SJSA1 (cell line): ENCODE results near the gene ZDHHC14. TPM values are rescaled to one million over a fixed set of nuclear protein-coding genes. Genes with fewer than 3 reads are reported as not detected.
"Not testable (repeated sequence)": the region's sequence is repeated elsewhere in the genome, so short reads cannot be mapped to it uniquely, and the experiment has no call there.

ENCODE experiments used
- DNase-seq, 2 experiments: peaks; one replicate each; pipeline ENCODE4 v3.0.0-alpha.2; 2015 to 2020; ENCODE audit warnings: low spot score in 2 of 2, low read depth in 1 of 2
- H3K27ac ChIP-seq: fragments of 250-450 bp; sonication (Bioruptor Pico); 2 replicates; pipeline ENCODE4 v1.5.1; 2020; ENCODE audit warnings: mild to moderate bottlenecking, moderate library complexity
- H3K27me3 ChIP-seq: fragments of 250-450 bp; sonication (Bioruptor Pico); replicated peaks from 2 replicates; pipeline ENCODE4 v1.5.1; 2020; ENCODE audit warnings: mild to moderate bottlenecking, moderate library complexity
- H3K36me3 ChIP-seq: fragments of 250-450 bp; sonication (Bioruptor Pico); 2 replicates; pipeline ENCODE4 v1.5.1; 2020; ENCODE audit warnings: mild to moderate bottlenecking
- H3K4me1 ChIP-seq: fragments of 250-450 bp; sonication (Bioruptor Pico); replicated peaks from 2 replicates; pipeline ENCODE4 v1.6.1; 2021; ENCODE audit warnings: mild to moderate bottlenecking
- H3K4me3 ChIP-seq: fragments of 250-450 bp; sonication (Bioruptor Pico); 2 replicates; pipeline ENCODE4 v1.5.1; 2020; ENCODE audit warnings: mild to moderate bottlenecking
- H3K9me3 ChIP-seq: fragments of 250-450 bp; sonication (Bioruptor Pico); replicated peaks from 2 replicates; pipeline ENCODE4 v1.5.1; 2020; ENCODE audit warnings: mild to moderate bottlenecking
- total RNA-seq: library from RNA; depleted of rRNA; stranded (reverse); fragments of >200 nt; shearing (Covaris generic); gene quantifications from 2 replicates; pipeline ENCODE4 v1.2.3, GENCODE V29; 2014

The ZDHHC14 gene
- total RNA-seq, 1 experiment from 2014 or later, result 8.4 TPM

- Histone ChIP-seq H3K36me3 (no peaks in the 10 kb centered on the region), H3K9me3 (no peaks in the 10 kb centered on the region), H3K27me3 (no peaks in the 10 kb centered on the region; the same call in 1 of the 2 replicates), H3K4me3 (no peak overlapping the region), H3K27ac (no peak overlapping the region), H3K4me1 (no peaks in the 10 kb centered on the region)
- DNase-seq, result no peak
Observed at GRCh38 chr6:157714153-157714490, 333.1 kb downstream of the ZDHHC14 start.

- Histone ChIP-seq H3K9me3 (no peaks in the 10 kb centered on the region), H3K36me3 (no peaks in the 10 kb centered on the region), H3K4me3 (no peak overlapping the region), H3K27ac (no peak overlapping the region), H3K27me3 (no peaks in the 10 kb centered on the region; the same call in 1 of the 2 replicates), H3K4me1 (no peaks in the 10 kb centered on the region)
- no peak for DNase-seq
Observed at GRCh38 chr6:157715728-157716164, 334.8 kb downstream of the ZDHHC14 start.

GRCh38 chr6:157716251-157716995 is 335.4 kb downstream of the ZDHHC14 start:
- Histone ChIP-seq H3K27ac (0 out of 2 replicates have a peak overlapping the region, but pooled peaks have one; percentile 20), H3K4me3 (no peak overlapping the region), H3K9me3 (no peaks in the 10 kb centered on the region), H3K27me3 (no peaks in the 10 kb centered on the region; the same call in 1 of the 2 replicates), H3K36me3 (no peaks in the 10 kb centered on the region), H3K4me1 (no peaks in the 10 kb centered on the region)
- no peak for DNase-seq

- H3K4me3 ChIP-seq, result no peak overlapping the region
- H3K27me3 ChIP-seq, result no peaks in the 10 kb centered on the region; the same call in 1 of the 2 replicates
- H3K27ac ChIP-seq, result no peak overlapping the region
- H3K4me1 ChIP-seq, result no peaks in the 10 kb centered on the region
- H3K36me3 ChIP-seq, result no peaks in the 10 kb centered on the region
- no peak for DNase-seq
- H3K9me3 ChIP-seq, result no peaks in the 10 kb centered on the region
Observed at GRCh38 chr6:157717340-157717748, 336.4 kb downstream of the ZDHHC14 start.

GRCh38 chr6:157718503-157719187 is 337.7 kb downstream of the ZDHHC14 start:
- no peaks in the 10 kb centered on the region for H3K4me1 ChIP-seq

GRCh38 chr6:157720964-157721363 is 340.0 kb downstream of the ZDHHC14 start:
- not testable (repeated sequence) for H3K27me3 ChIP-seq, H3K27ac ChIP-seq, H3K36me3 ChIP-seq, H3K9me3 ChIP-seq, H3K4me1 ChIP-seq, DNase-seq, H3K4me3 ChIP-seq

More at GRCh38 chr6:157718503-157719187, 337.7 kb downstream of the ZDHHC14 start:
- DNase-seq, result no peak
- Histone ChIP-seq H3K9me3 (no peaks in the 10 kb centered on the region), H3K36me3 (no peaks in the 10 kb centered on the region), H3K27ac (no peak overlapping the region), H3K4me3 (no peak overlapping the region), H3K27me3 (peaks cover 3% of the 10 kb centered on the region; the same call in 1 of the 2 replicates)

GRCh38 chr6:157721426-157721825 is 340.4 kb downstream of the ZDHHC14 start:
- H3K4me3 ChIP-seq, result no peak overlapping the region
- H3K4me1 ChIP-seq, result no peaks in the 10 kb centered on the region

GRCh38 chr6:157721830-157722229 is 340.8 kb downstream of the ZDHHC14 start:
- H3K4me1 ChIP-seq, result no peaks in the 10 kb centered on the region
- H3K4me3 ChIP-seq, result no peak overlapping the region
- H3K9me3 ChIP-seq, result peaks cover 7% of the 10 kb centered on the region; the same call in 1 of the 2 replicates
- no peaks in the 10 kb centered on the region for H3K36me3 ChIP-seq
- H3K27me3 ChIP-seq, result 0 out of 2 replicates have a peak, but pooled peaks cover 3% of the 10 kb centered on the region
- no peak for DNase-seq
- no peak overlapping the region for H3K27ac ChIP-seq

More at GRCh38 chr6:157721426-157721825, 340.4 kb downstream of the ZDHHC14 start:
- no peaks in the 10 kb centered on the region for H3K36me3 ChIP-seq
- no peak for DNase-seq
- H3K27ac ChIP-seq, result no peak overlapping the region
- H3K27me3 ChIP-seq, result peaks cover 3% of the 10 kb centered on the region; the same call in 1 of the 2 replicates
- peaks cover 7% of the 10 kb centered on the region; the same call in 1 of the 2 replicates for H3K9me3 ChIP-seq

- Histone ChIP-seq H3K4me1 (no peaks in the 10 kb centered on the region), H3K36me3 (no peaks in the 10 kb centered on the region), H3K27ac (no peak overlapping the region), H3K4me3 (no peak overlapping the region), H3K9me3 (peaks cover 7% of the 10 kb centered on the region; the same call in 1 of the 2 replicates), H3K27me3 (0 out of 2 replicates have a peak, but pooled peaks cover 3% of the 10 kb centered on the region)
- no peak for DNase-seq
Observed at GRCh38 chr6:157723376-157723775, 342.4 kb downstream of the ZDHHC14 start.

GRCh38 chr6:157724138-157724820 is 343.3 kb downstream of the ZDHHC14 start:
- Histone ChIP-seq H3K4me3 (no peak overlapping the region), H3K27me3 (0 out of 2 replicates have a peak, but pooled peaks cover 3% of the 10 kb centered on the region), H3K27ac (no peak overlapping the region), H3K9me3 (peaks cover 7% of the 10 kb centered on the region; the same call in 1 of the 2 replicates), H3K4me1 (no peaks in the 10 kb centered on the region), H3K36me3 (no peaks in the 10 kb centered on the region)
- no peak for DNase-seq

- Histone ChIP-seq H3K4me3 (no peak overlapping the region), H3K9me3 (peaks cover 7% of the 10 kb centered on the region; the same call in 1 of the 2 replicates), H3K27me3 (0 out of 2 replicates have a peak, but pooled peaks cover 3% of the 10 kb centered on the region), H3K4me1 (no peaks in the 10 kb centered on the region), H3K36me3 (no peaks in the 10 kb centered on the region), H3K27ac (no peak overlapping the region)
- DNase-seq, result no peak
Observed at GRCh38 chr6:157724960-157725741, 344.2 kb downstream of the ZDHHC14 start.

GRCh38 chr6:157725836-157726235 is 344.8 kb downstream of the ZDHHC14 start:
- Histone ChIP-seq H3K27ac (no peak overlapping the region), H3K27me3 (0 out of 2 replicates have a peak, but pooled peaks cover 3% of the 10 kb centered on the region), H3K4me3 (no peak overlapping the region), H3K36me3 (no peaks in the 10 kb centered on the region), H3K9me3 (peaks cover 7% of the 10 kb centered on the region; the same call in 1 of the 2 replicates), H3K4me1 (no peaks in the 10 kb centered on the region)
- no peak for DNase-seq
